Activated CD4-positive, CD25-positive, alpha-beta regulatory T cell treated with anti-CD3 and anti-CD28 coated beads, Interleukin-2, amount 50 U/mL, for 72 hours (primary cell): ENCODE results near the gene HTR1D.
A peak's percentile ranks its signal among the peaks of the same experiment; 100 is the strongest.
"Not testable (repeated sequence)": the region's sequence is repeated elsewhere in the genome, so short reads cannot be mapped to it uniquely, and the experiment has no call there.

ENCODE experiments used
- DNase-seq: peaks from one replicate; pipeline ENCODE4 v3.0.0; 2021

Gene HTR1D

GRCh38 chr1:23215751-23216449 is 1.4 kb downstream of the HTR1D start:
- DNase-seq, result no peak

- DNase-seq, result no peak
Measured at GRCh38 chr1:23215291-23215690, 2.0 kb downstream of the HTR1D start.

DNA sequence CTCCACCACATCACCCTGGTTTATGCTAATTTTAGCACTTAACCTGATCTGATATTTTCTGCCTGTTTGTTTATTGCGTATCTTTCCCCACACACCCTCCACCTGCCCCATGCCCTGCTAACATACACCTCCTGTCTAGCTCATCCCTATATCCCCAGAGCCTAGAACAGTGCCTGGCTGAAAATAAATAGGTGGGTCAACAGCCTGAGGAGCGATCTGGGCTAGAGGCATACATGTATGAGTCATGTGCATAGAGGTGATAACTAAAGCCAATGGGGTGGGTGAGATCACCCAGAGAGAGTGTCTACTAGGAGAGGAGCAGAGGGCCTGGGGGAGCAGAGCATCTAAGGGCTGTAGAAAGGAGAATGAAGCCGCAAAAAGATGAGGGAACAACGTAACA is 2.7 kb downstream of the HTR1D start:
- DNase-seq, result no peak

- DNase-seq, result no peak
Measured at GRCh38 chr1:23211955-23212354, 5.3 kb downstream of the HTR1D start.

DNA sequence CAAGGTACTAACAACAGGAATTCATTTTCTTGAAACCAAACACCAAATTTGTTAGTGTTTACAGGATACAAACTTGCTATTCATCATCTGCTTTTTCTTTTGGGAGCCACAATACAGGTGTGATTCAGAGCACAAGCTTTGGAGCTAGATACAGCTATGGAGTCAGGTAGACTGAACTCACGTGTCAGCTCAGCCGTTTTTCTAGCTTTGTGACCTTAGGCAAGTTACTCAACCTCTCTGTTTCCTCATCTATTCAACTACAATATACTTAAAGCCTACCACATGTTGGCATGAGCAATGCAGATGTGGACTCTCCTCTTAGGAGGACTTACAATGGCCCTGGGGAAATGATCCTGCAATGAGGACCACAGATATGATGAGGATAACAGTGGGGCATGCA is 6.3 kb downstream of the HTR1D start:
- DNase-seq, result no peak

DNA sequence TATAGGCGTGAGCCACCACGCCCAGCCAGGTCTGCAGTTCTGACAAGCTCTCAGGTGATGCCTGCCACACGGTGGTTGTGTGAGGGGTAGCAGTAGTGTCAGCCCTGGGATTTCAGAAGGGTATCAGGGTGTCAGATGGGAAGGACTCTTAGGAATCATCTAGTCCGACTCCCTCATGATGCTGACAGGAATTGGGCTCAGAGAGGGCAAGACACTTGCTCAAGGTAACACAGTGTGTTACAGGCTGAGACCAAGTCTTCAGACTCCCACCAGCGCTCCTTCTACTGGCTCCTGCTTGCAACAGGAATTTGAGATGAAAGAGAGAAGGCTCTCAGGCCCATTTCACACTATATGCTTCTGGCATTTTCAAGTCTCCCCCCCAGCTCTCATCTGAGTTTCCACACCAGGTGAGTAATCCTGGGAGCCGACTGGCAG is 6.9 kb downstream of the HTR1D start:
- DNase-seq, result no peak

DNA sequence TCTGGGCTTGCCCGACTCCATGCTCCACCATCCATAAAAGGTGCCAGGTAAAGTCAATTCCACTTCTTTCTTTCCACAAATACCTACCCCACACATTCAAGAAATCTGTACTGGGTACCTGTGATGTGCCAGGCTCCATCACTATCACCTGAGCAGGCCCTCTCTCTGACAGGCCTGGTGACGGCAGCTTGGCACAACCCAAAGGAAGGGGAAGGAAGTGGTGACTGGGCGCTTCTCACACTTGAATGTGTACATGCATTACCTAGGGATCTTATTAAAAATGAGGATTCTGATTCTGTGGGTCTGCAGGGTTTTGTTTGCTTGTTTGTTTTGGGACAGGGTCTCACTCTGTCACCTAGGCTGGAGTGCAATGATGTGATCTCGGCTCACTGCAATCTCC is 7.5 kb downstream of the HTR1D start:
- DNase-seq, result no peak

- no peak for DNase-seq
Measured at GRCh38 chr1:23208527-23208926, 8.8 kb downstream of the HTR1D start.

- not testable (repeated sequence) for DNase-seq
Measured at GRCh38 chr1:23207733-23208132, 9.6 kb downstream of the HTR1D start.

- no peak for DNase-seq
Measured at GRCh38 chr1:23202263-23202749, 15.0 kb downstream of the HTR1D start.

DNA sequence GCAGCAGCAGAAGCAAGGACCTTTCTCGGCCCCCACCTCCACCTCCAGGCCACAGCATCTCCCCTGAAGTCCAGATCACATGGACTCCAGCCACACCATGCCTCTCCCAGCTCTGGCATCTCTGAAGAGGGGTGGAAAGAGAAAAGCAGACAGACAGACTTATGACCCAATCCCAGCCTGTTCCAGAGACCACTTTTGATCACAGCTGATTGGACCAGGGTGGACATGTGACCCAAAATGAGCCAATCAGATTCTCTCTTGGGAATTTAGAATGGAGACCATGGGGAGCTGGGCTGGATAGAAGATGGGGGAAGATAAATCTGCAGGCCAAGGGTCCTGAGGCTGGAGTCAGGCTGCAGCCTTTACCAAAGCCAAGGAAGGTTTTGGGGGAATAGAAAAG is 16.4 kb downstream of the HTR1D start:
- no peak for DNase-seq

GRCh38 chr1:23198373-23198772 is 18.9 kb downstream of the HTR1D start:
- DNase-seq, result no peak

DNA sequence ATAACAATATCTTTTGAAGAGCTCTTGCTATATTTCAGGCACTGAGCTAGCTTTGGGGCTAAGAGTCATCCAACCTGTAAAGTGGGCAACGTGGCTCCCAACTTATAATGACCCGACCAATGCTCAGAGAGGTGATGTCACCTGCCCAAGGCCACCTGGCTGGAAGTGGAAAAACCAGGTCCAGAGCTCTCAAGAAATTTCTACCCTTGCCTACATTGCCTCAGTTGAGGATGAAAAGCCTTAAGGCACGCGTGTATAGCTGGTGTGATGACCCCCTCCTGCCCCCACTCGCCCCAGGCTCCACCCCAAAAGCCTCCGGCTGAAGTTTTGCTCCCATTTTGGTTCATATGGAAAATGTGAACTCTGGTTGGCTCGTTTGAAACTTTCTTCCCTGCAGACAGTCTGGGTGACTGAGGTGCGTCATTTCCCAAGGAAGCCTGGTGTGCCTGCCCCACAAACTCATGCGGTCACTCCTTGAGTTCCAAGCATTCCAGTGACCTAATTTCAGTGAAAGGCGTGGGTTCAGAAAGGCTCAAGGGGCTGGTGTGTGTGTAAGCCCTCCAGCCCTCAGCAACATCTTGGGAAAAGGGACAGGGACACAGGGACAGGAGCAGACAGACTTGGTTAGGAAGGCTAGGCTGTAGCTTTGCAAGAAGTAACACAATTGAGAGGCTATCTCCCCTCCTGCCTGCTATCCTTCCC is 20.5 kb downstream of the HTR1D start:
- DNase-seq, result no peak

DNA sequence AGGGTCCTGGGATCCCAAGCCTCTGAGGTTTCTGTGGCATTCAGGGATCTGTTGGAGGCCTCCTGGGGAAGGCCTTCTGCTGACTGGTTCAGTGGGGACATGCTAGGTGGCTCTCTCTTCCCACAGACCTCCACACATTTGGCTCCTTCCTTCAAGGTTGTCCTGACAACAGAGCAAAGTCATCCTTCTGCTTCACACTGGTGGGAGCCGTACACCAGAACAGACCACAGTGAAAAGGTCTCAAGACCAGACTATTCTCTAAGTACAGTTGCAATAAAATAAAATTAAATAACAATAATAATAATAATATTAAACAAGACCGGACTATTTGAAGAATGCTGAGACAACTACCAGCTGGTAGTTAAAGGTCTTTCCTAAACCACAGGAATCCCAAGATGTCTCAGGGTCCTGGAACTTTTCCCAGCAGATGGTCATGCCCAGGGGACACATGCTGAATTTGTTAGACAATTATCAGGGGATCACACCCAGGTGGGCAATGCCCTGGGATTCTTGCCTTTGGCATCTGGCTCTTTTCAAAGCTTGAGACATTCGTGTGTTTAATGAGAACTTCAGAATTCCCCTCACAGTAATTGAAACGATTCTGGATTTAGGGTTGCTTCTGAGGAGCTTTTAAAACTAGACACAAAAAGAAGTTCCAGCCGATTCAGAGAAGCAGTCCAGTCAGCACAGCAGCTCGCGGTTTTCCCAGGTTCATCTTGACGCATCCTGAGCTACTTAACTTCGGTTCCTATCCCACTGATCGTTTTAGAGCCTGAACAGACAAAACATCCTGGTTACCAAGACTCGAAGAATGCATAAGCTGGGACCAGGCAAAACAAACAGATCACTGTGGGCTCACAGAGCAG is 22.9 kb downstream of the HTR1D start:
- DNase-seq, result no peak

DNA sequence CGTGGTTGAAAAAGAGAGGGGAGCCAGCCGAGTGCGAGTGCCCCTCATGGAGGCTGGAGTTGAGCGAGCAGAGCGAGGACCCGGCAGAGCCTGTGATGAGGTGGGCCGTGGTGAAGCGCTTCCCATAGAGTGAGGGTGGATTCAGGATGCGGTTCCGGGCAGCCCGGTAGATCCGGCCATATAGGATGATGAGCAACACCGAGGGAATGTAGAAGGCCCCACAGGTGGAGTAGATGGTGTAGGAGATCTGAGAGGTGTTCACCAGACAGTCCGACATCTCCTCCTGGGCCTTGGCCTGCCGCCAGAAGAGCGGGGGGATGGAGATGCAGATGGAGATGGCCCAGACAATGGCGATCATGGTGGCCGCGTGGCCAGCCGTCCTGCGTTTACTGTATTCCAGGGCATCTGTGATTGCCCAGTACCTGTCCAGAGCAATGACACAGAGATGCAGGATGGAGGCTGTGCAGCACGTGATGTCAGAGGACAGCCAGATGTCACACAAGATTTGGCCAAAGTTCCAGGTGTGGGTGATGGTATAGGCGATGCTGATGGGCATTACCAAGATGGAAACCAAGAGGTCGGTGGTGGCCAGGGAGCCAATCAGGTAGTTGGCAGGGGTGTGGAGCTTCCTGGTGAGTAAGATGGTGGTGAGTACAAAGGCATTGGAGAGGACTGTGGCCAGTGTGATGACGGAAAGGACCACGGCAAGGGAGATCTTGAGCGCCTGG is 23.7 kb downstream of the HTR1D start:
- DNase-seq, result no peak

DNA sequence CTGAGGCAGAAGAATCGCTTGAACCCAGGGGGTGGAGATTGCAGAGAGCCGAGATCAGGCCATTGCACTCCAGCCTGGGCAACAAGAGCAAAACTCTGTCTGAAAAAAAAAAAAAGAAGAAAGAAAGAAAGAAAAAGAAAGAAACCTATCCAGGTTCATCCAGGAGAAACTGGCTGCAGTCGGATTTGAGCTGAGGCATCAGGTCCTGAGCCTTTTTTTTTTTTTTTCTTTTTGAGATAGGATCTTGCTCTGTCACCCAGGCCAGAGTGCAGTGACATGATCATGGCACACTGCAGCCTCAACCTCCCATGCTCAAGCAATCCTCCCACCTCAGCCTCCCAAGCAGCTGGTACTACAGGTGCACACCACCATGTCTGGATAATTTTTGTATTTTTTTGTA is 26.1 kb downstream of the HTR1D start:
- DNase-seq, result no peak

DNA sequence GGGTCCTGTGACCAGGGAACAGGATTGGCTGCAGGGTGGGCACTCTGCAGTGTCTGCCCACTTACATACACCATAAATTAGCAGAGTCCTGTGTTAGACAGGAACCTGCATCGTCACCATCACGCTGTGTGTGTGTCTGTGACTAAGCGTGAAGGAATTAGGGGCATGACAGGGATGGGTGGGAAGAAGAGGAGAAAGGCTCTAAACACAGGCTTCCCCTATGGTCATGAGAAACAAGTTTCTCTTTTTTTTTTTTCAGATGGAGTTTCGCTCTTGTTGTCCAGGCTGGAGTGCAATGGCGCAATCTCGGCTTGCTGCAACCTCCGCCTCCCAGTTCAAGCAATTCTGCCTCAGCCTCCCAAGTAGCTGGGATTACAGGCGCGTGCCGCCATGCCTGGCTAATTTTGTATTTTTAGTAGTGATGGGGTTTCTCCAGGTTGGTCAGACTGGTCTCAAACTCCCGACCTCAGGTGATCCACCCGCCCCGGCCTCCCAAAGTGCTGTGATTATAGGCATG is 28.3 kb downstream of the HTR1D start:
- not testable (repeated sequence) for DNase-seq

GRCh38 chr1:23188434-23188884 is 28.8 kb downstream of the HTR1D start:
- no peak for DNase-seq

- DNase-seq, result no peak
Measured at GRCh38 chr1:23187637-23188036, 29.7 kb downstream of the HTR1D start.

- DNase-seq, result no peak
Measured at GRCh38 chr1:23185381-23185780, 31.9 kb downstream of the HTR1D start.

DNA sequence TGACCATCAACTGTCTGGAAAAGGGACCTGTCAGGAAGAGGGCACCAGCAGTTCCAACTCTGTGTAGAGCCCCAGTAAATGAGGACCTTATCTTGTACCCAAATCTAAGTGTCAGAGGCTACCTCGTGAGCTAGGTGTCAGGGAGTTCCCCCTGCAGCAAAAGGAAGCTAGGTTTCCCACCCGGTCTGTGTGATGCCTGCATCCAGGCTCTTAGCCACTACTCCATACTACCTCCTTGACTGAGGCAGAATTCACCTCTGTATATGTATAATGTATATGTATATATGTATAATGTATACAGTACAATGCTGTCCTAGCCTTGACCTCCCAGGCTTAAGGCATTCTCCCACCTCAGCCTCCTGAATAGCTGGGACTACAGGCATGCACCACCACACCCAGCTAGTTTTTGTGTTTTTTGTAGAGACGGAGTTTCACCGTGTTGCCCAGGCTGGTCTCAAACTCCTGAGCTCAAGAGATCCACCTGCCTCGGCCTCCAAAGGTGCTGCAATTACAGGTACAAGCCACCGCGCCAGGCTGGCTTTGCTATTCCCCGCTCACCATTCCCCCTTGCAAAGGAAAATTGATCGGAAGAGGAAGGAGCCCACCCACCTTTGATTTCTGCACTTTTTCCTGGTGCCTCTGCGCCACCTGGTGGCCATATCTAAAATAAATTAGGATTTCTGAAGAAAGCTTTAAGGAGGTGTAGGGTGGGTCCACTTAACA is 32.9 kb downstream of the HTR1D start:
- DNase-seq, result peak; percentile 35

- DNase-seq, result no peak
Measured at GRCh38 chr1:23179862-23180261, 37.4 kb downstream of the HTR1D start.
